Mucosa of stomach (tissue), 1 donor: ENCODE results near the gene PROX2.

Source experiments
- H3K27me3 ChIP-seq: one replicate; pipeline ENCODE4 v1.7.0; 2013; ENCODE audit warnings: mild to moderate bottlenecking, low read length; ENCODE audit not compliant: control insufficient read depth, insufficient read depth
- H3K36me3 ChIP-seq: one replicate; pipeline ENCODE4 v1.7.0; 2013; ENCODE audit warnings: low read length; ENCODE audit not compliant: control insufficient read depth, insufficient read depth
- H3K4me1 ChIP-seq: one replicate; pipeline ENCODE4 v1.7.0; 2013; ENCODE audit warnings: mild to moderate bottlenecking, low read length; ENCODE audit not compliant: control insufficient read depth, insufficient read depth
- H3K4me3 ChIP-seq: one replicate; pipeline ENCODE4 v1.7.0; 2013; ENCODE audit warnings: low read length
- H3K9ac ChIP-seq: one replicate; pipeline ENCODE4 v1.7.0; 2013; ENCODE audit warnings: mild to moderate bottlenecking, low read length, moderate library complexity
- H3K9me3 ChIP-seq: one replicate; pipeline ENCODE4 v1.7.0; 2013; ENCODE audit warnings: mild to moderate bottlenecking, low read length, moderate library complexity; ENCODE audit not compliant: control insufficient read depth
- donor health status: Pancreatic carcinoma.

PROX2 gene

GRCh38 chr14:74846968-74847665 lies 28.8 kb downstream of the PROX2 start:
- H3K9ac ChIP-seq: no peak overlapping the region
- H3K4me1 ChIP-seq: no peaks in the 10 kb centered on the region

GRCh38 chr14:74846168-74846567 lies 29.8 kb downstream of the PROX2 start:
- Histone ChIP-seq H3K36me3 (no peaks in the 10 kb centered on the region), H3K4me1 (no peaks in the 10 kb centered on the region), H3K4me3 (no peak overlapping the region), H3K27me3 (no peaks in the 10 kb centered on the region), H3K9me3 (no peaks in the 10 kb centered on the region), H3K9ac (no peak overlapping the region)

More at GRCh38 chr14:74846968-74847665, 28.8 kb downstream of the PROX2 start:
- Histone ChIP-seq H3K4me3 (no peak overlapping the region), H3K27me3 (no peaks in the 10 kb centered on the region), H3K36me3 (no peaks in the 10 kb centered on the region), H3K9me3 (no peaks in the 10 kb centered on the region)

DNA sequence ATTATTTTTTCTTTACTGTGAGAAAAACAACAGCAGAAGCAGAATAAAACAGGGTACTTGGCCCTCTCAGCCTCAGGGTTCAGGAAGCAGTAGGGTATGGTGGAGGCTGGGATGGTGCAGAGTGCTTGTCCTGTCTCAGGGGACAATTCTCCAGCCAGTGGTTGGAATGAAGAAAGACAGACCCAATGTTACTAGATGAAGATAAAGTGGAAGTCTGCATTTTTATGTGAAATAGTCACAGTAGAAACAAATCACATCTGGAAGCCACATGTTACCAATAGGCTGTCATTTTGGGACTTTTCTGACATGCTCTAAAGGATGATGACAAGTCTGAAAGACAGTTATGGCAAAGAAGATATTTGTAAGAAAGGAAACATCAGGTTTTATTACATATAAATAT lies 32.3 kb downstream of the PROX2 start:
- H3K36me3 ChIP-seq: no peaks in the 10 kb centered on the region
- H3K27me3 ChIP-seq: no peaks in the 10 kb centered on the region
- H3K4me3 ChIP-seq: no peak overlapping the region
- no peak overlapping the region for H3K9ac ChIP-seq
- H3K4me1 ChIP-seq: no peaks in the 10 kb centered on the region
- no peaks in the 10 kb centered on the region for H3K9me3 ChIP-seq

DNA sequence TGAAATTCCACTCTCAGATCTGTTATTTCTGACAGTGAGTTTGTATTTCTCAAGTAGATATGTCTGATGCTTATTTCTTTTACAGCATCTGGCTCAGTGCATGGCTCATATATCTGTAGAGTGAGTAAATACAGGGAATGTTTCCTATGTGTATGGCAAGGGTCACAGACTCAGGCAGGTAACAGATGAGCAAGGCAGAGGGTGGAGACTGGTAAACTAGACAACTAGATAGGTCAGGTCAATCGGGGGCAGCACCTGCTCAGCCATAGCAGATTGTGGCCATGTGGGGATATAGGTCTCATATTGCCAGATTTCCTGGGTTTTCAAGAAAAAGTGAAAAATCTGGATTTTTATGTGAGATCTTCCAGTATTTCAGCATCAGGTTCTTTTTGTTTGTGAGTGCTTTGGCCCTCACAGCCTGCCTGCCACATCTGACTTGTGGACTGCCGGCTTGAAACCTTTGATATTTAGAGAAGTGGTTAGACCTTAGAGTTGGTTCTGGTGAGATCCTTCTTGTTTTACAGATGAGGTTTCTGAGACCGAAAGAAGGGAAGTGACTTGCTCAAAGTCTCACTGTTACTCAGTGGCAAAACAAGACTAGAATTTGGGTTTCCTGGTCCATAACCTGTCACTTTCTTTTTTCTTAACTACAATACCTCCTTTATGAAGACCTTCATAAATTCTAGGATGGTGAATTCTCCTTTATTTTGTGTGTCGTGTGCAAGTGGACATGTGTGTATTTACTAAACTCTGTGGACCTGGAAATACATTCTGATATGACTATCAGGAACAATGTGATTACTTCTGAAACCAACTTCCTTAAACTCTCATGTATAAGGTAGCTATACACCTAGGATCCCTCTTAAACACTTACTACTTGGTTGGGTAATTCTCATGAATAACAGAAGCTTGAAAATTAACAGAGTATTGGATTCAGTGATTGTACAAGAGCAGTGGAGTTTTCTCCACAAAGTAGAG lies 34.4 kb downstream of the PROX2 start:
- Histone ChIP-seq H3K4me1 (no peaks in the 10 kb centered on the region), H3K36me3 (no peaks in the 10 kb centered on the region)

GRCh38 chr14:74840603-74841030 lies 35.3 kb downstream of the PROX2 start:
- Histone ChIP-seq H3K36me3 (no peaks in the 10 kb centered on the region), H3K9me3 (no peaks in the 10 kb centered on the region), H3K27me3 (no peaks in the 10 kb centered on the region), H3K4me1 (no peaks in the 10 kb centered on the region), H3K9ac (no peak overlapping the region), H3K4me3 (no peak overlapping the region)

More for the DNA sequence above, 34.4 kb downstream of the PROX2 start:
- Histone ChIP-seq H3K27me3 (no peaks in the 10 kb centered on the region), H3K9ac (no peak overlapping the region), H3K9me3 (no peaks in the 10 kb centered on the region), H3K4me3 (no peak overlapping the region)

DNA sequence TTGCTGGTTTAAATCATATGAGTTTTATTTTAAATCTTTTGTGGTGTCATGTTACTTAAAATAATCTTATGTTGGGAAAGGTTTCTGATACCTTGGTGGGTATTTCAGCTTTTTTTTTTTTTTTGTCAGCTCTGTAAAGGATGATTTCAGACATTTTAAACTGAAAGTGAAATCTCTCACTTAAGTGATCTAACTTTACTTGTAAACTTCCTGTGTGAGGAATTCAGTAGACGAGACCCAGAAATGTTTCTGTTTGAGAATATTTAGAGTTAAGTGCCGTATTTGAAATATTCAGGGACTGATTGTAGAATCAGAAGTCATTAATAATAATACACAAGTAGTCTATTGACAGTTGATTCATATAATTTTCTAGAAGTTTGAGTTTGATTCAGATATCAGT lies 37.8 kb downstream of the PROX2 start:
- Histone ChIP-seq H3K4me3 (no peak overlapping the region), H3K27me3 (no peaks in the 10 kb centered on the region), H3K4me1 (no peaks in the 10 kb centered on the region), H3K36me3 (no peaks in the 10 kb centered on the region), H3K9me3 (no peaks in the 10 kb centered on the region), H3K9ac (no peak overlapping the region)

- Histone ChIP-seq H3K36me3 (no peaks in the 10 kb centered on the region), H3K27me3 (no peaks in the 10 kb centered on the region), H3K9ac (no peak overlapping the region)
Observed at GRCh38 chr14:74836251-74836960, 39.5 kb downstream of the PROX2 start.

DNA sequence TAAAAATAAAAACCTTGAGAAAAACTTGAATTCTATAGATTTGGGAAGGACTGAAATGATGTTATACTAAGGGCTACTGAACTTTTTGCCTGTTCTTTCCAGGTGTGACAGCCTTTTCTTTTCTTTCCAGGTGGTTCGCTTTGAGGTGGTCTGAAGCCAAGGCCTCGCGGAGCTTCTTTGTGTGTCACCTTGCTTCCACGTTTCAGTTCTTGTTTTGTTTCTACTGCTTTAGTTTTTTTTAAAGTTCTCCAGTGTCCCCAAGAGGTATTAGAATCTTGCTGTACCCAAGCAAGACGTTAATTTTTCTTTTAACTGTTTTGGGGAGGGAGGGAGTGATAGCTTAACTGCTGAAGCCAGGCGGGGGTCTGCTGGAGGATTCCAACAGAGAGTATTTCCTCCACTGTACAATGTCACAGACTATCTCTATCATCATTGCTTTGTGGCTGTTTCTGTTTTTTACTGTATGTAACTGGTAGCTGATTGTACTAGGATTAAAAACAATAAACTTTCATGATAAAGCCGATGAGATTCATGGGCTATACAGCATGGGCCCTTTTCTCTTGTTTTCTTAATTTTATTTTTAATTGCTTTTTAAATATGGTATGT lies 40.2 kb downstream of the PROX2 start:
- Histone ChIP-seq H3K9me3 (no peaks in the 10 kb centered on the region), H3K4me3 (no peak overlapping the region), H3K36me3 (no peaks in the 10 kb centered on the region), H3K4me1 (no peaks in the 10 kb centered on the region), H3K27me3 (no peaks in the 10 kb centered on the region), H3K9ac (no peak overlapping the region)

More at GRCh38 chr14:74836251-74836960, 39.5 kb downstream of the PROX2 start:
- Histone ChIP-seq H3K4me3 (no peak overlapping the region), H3K9me3 (no peaks in the 10 kb centered on the region), H3K4me1 (no peaks in the 10 kb centered on the region)

DNA sequence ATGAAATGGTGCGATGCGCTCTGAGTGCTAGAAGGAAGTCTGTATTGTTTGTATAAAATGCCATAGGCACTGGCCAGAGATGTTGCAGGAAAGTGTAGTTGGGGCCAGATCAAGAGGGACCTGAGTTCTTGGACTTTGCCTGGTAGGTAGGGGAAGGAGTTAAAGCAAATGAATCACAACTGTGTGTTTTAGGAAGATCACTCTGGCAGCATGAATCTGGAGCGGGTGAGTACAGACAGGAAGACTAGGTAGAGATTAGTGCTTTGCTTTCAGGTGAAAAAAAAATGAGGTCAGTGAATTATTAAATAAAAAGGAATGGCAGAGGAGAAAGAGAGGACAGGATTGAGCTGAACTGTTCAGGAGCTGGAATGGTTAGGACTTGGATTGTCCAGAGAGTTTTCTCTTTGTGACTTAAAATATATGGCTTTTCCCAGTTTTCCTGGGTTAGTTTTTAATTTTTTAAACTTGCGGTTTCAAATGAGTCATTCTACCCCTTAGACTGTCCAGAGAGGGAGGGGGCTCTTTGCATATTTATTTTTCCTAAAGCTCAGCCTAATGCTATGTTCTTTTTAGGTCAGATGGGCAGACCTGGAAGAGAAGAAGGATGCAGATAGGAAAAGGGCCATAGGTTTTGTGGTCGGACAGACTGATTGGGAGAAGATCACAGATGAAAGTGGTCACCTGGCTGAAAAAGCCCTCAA lies 41.1 kb downstream of the PROX2 start:
- no peaks in the 10 kb centered on the region for H3K27me3 ChIP-seq
- no peaks in the 10 kb centered on the region for H3K4me1 ChIP-seq
- H3K9ac ChIP-seq: no peak overlapping the region

GRCh38 chr14:74832849-74833248 lies 43.1 kb downstream of the PROX2 start:
- no peak overlapping the region for H3K4me3 ChIP-seq
- H3K9me3 ChIP-seq: no peaks in the 10 kb centered on the region
- H3K36me3 ChIP-seq: peaks cover 4% of the 10 kb centered on the region
- no peaks in the 10 kb centered on the region for H3K4me1 ChIP-seq
- H3K9ac ChIP-seq: no peak overlapping the region
- H3K27me3 ChIP-seq: no peaks in the 10 kb centered on the region

More for the DNA sequence above, 41.1 kb downstream of the PROX2 start:
- peaks cover 4% of the 10 kb centered on the region for H3K36me3 ChIP-seq
- H3K9me3 ChIP-seq: no peaks in the 10 kb centered on the region
- H3K4me3 ChIP-seq: no peak overlapping the region

DNA sequence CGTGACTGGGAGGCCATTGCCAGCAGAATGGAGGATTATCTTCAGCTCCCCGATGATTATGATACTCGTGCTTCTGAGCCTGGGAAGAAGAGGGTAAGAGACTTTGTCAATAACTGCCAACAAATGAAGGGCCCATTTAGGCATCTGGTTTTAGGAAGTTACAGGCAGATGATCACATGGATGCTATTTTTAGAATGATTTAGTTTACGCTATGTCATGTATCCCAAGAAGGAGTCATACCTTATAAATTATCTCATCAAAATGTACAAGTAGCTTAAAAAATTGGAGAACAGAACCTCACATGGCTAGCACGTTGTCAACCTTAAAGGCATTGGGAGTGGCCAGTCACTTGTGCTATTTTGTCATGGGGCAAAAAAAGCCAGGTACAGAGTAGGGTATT lies 46.7 kb downstream of the PROX2 start:
- peaks cover 4% of the 10 kb centered on the region for H3K36me3 ChIP-seq
- no peak overlapping the region for H3K9ac ChIP-seq
- H3K4me1 ChIP-seq: no peaks in the 10 kb centered on the region
- no peak overlapping the region for H3K4me3 ChIP-seq
- H3K27me3 ChIP-seq: no peaks in the 10 kb centered on the region
- H3K9me3 ChIP-seq: no peaks in the 10 kb centered on the region
